Measurements from ENCODE around the gene TBL1XR1. TPM values are rescaled to one million over a fixed set of nuclear protein-coding genes. Genes with fewer than 3 reads are reported as not detected.

TBL1XR1 gene
- total RNA-seq, 1 donor from 2014 or later, result 124 TPM

GRCh38 chr3:177105623-177106022, 91.7 kb downstream of the TBL1XR1 start:
- Histone ChIP-seq H3K9ac (ENCODE audit: low read depth in 1 of 3, low read length in 3 of 3) (no peak overlapping the region), H3K27ac (ENCODE audit: low read depth, low read length) (no peak overlapping the region), H3K4me3 (ENCODE audit: low read length in 3 of 3) (no peak overlapping the region), H3K9me3 (ENCODE audit: control insufficient read depth in 3 of 3, low read length in 3 of 3) (no peaks in the 10 kb centered on the region), H3K4me1 (ENCODE audit: control insufficient read depth in 3 of 3, insufficient read depth in 3 of 3, low read length in 3 of 3) (peaks cover 10 to 19% (median 11%) of the 10 kb centered on the region in 3 donors), H3K27me3 (ENCODE audit: control insufficient read depth in 3 of 3, insufficient read depth in 3 of 3, low read length in 3 of 3) (no peaks in the 10 kb centered on the region), H3K36me3 (ENCODE audit: control insufficient read depth in 3 of 3, insufficient read depth in 3 of 3, low read length in 3 of 3) (no peaks in the 10 kb centered on the region)

GRCh38 chr3:177104299-177104992, 92.8 kb downstream of the TBL1XR1 start:
- no peaks in the 10 kb centered on the region for H3K9me3 ChIP-seq (ENCODE audit: control insufficient read depth in 3 of 3, low read length in 3 of 3)
- H3K9ac ChIP-seq (ENCODE audit: low read depth in 1 of 3, low read length in 3 of 3), result no peak overlapping the region
- no peaks in the 10 kb centered on the region for H3K36me3 ChIP-seq (ENCODE audit: control insufficient read depth in 3 of 3, insufficient read depth in 3 of 3, low read length in 3 of 3)
- H3K4me3 ChIP-seq (ENCODE audit: low read length in 3 of 3), result no peak overlapping the region
- H3K4me1 ChIP-seq (ENCODE audit: control insufficient read depth in 3 of 3, insufficient read depth in 3 of 3, low read length in 3 of 3), result peaks cover 5 to 13% (median 6%) of the 10 kb centered on the region in 3 donors
- H3K27ac ChIP-seq (ENCODE audit: low read depth, low read length), result no peak overlapping the region
- H3K27me3 ChIP-seq (ENCODE audit: control insufficient read depth in 3 of 3, insufficient read depth in 3 of 3, low read length in 3 of 3), result no peaks in the 10 kb centered on the region

GRCh38 chr3:177102553-177102952, 94.7 kb downstream of the TBL1XR1 start:
- no peaks in the 10 kb centered on the region for H3K36me3 ChIP-seq (ENCODE audit: control insufficient read depth in 3 of 3, insufficient read depth in 3 of 3, low read length in 3 of 3)
- H3K4me1 ChIP-seq (ENCODE audit: control insufficient read depth in 3 of 3, insufficient read depth in 3 of 3, low read length in 3 of 3), result peaks cover 5 to 13% (median 5%) of the 10 kb centered on the region in 3 donors
- H3K9ac ChIP-seq (ENCODE audit: low read depth in 1 of 3, low read length in 3 of 3), result no peak overlapping the region
- no peaks in the 10 kb centered on the region for H3K9me3 ChIP-seq (ENCODE audit: control insufficient read depth in 3 of 3, low read length in 3 of 3)
- H3K4me3 ChIP-seq (ENCODE audit: low read length in 3 of 3), result no peak overlapping the region
- no peaks in the 10 kb centered on the region for H3K27me3 ChIP-seq (ENCODE audit: control insufficient read depth in 3 of 3, insufficient read depth in 3 of 3, low read length in 3 of 3)
- no peak overlapping the region for H3K27ac ChIP-seq (ENCODE audit: low read depth, low read length)

- Histone ChIP-seq H3K4me1 (ENCODE audit: control insufficient read depth in 3 of 3, insufficient read depth in 3 of 3, low read length in 3 of 3) (peaks cover 0 to 3% (median 0%) of the 10 kb centered on the region in 3 donors), H3K9me3 (ENCODE audit: control insufficient read depth in 3 of 3, low read length in 3 of 3) (peaks cover 0 to 3% (median 0%) of the 10 kb centered on the region in 3 donors), H3K36me3 (ENCODE audit: control insufficient read depth in 3 of 3, insufficient read depth in 3 of 3, low read length in 3 of 3) (no peaks in the 10 kb centered on the region), H3K27ac (ENCODE audit: low read depth, low read length) (no peak overlapping the region), H3K27me3 (ENCODE audit: control insufficient read depth in 3 of 3, insufficient read depth in 3 of 3, low read length in 3 of 3) (no peaks in the 10 kb centered on the region), H3K4me3 (ENCODE audit: low read length in 3 of 3) (no peak overlapping the region), H3K9ac (ENCODE audit: low read depth in 1 of 3, low read length in 3 of 3) (no peak overlapping the region)
Measured at GRCh38 chr3:177098551-177098950, 98.7 kb downstream of the TBL1XR1 start.

GRCh38 chr3:177096615-177097014, 100.7 kb downstream of the TBL1XR1 start:
- Histone ChIP-seq H3K4me1 (ENCODE audit: control insufficient read depth in 3 of 3, insufficient read depth in 3 of 3, low read length in 3 of 3) (no peaks in the 10 kb centered on the region), H3K36me3 (ENCODE audit: control insufficient read depth in 3 of 3, insufficient read depth in 3 of 3, low read length in 3 of 3) (no peaks in the 10 kb centered on the region), H3K9me3 (ENCODE audit: control insufficient read depth in 3 of 3, low read length in 3 of 3) (peaks cover 0 to 7% (median 0%) of the 10 kb centered on the region in 3 donors), H3K9ac (ENCODE audit: low read depth in 1 of 3, low read length in 3 of 3) (no peak overlapping the region), H3K27ac (ENCODE audit: low read depth, low read length) (no peak overlapping the region), H3K4me3 (ENCODE audit: low read length in 3 of 3) (no peak overlapping the region), H3K27me3 (ENCODE audit: control insufficient read depth in 3 of 3, insufficient read depth in 3 of 3, low read length in 3 of 3) (no peaks in the 10 kb centered on the region)

- Histone ChIP-seq H3K4me3 (ENCODE audit: low read length in 3 of 3) (no peak overlapping the region), H3K9me3 (ENCODE audit: control insufficient read depth in 3 of 3, low read length in 3 of 3) (peaks cover 0 to 7% (median 0%) of the 10 kb centered on the region in 3 donors), H3K4me1 (ENCODE audit: control insufficient read depth in 3 of 3, insufficient read depth in 3 of 3, low read length in 3 of 3) (peaks cover 0 to 6% (median 4%) of the 10 kb centered on the region in 3 donors), H3K36me3 (ENCODE audit: control insufficient read depth in 3 of 3, insufficient read depth in 3 of 3, low read length in 3 of 3) (no peaks in the 10 kb centered on the region), H3K27me3 (ENCODE audit: control insufficient read depth in 3 of 3, insufficient read depth in 3 of 3, low read length in 3 of 3) (no peaks in the 10 kb centered on the region), H3K9ac (ENCODE audit: low read depth in 1 of 3, low read length in 3 of 3) (no peak overlapping the region), H3K27ac (ENCODE audit: low read depth, low read length) (no peak overlapping the region)
Measured at GRCh38 chr3:177093966-177094365, 103.3 kb downstream of the TBL1XR1 start.

GRCh38 chr3:177089901-177090300, 107.4 kb downstream of the TBL1XR1 start:
- Histone ChIP-seq H3K27ac (ENCODE audit: low read depth, low read length) (no peak overlapping the region), H3K4me3 (ENCODE audit: low read length in 3 of 3) (no peak overlapping the region), H3K9me3 (ENCODE audit: control insufficient read depth in 3 of 3, low read length in 3 of 3) (peaks cover 0 to 7% (median 0%) of the 10 kb centered on the region in 3 donors), H3K36me3 (ENCODE audit: control insufficient read depth in 3 of 3, insufficient read depth in 3 of 3, low read length in 3 of 3) (no peaks in the 10 kb centered on the region), H3K4me1 (ENCODE audit: control insufficient read depth in 3 of 3, insufficient read depth in 3 of 3, low read length in 3 of 3) (peaks cover 3 to 12% (median 10%) of the 10 kb centered on the region in 3 donors), H3K9ac (ENCODE audit: low read depth in 1 of 3, low read length in 3 of 3) (no peak overlapping the region), H3K27me3 (ENCODE audit: control insufficient read depth in 3 of 3, insufficient read depth in 3 of 3, low read length in 3 of 3) (no peaks in the 10 kb centered on the region)

- H3K9me3 ChIP-seq (ENCODE audit: control insufficient read depth in 3 of 3, low read length in 3 of 3), result peaks cover 0 to 4% (median 0%) of the 10 kb centered on the region in 3 donors
- no peaks in the 10 kb centered on the region for H3K27me3 ChIP-seq (ENCODE audit: control insufficient read depth in 3 of 3, insufficient read depth in 3 of 3, low read length in 3 of 3)
- no peaks in the 10 kb centered on the region for H3K36me3 ChIP-seq (ENCODE audit: control insufficient read depth in 3 of 3, insufficient read depth in 3 of 3, low read length in 3 of 3)
- no peak overlapping the region for H3K27ac ChIP-seq (ENCODE audit: low read depth, low read length)
- peaks cover 3 to 12% (median 10%) of the 10 kb centered on the region in 3 donors for H3K4me1 ChIP-seq (ENCODE audit: control insufficient read depth in 3 of 3, insufficient read depth in 3 of 3, low read length in 3 of 3)
- no peak overlapping the region for H3K9ac ChIP-seq (ENCODE audit: low read depth in 1 of 3, low read length in 3 of 3)
- H3K4me3 ChIP-seq (ENCODE audit: low read length in 3 of 3), result no peak overlapping the region
Measured at GRCh38 chr3:177089110-177089509, 108.2 kb downstream of the TBL1XR1 start.

- H3K36me3 ChIP-seq (ENCODE audit: control insufficient read depth in 3 of 3, insufficient read depth in 3 of 3, low read length in 3 of 3), result no peaks in the 10 kb centered on the region
- peaks cover 3 to 12% (median 10%) of the 10 kb centered on the region in 3 donors for H3K4me1 ChIP-seq (ENCODE audit: control insufficient read depth in 3 of 3, insufficient read depth in 3 of 3, low read length in 3 of 3)
Measured at GRCh38 chr3:177085794-177086193, 111.5 kb downstream of the TBL1XR1 start.

GRCh38 chr3:177084616-177085015, 112.7 kb downstream of the TBL1XR1 start:
- H3K27me3 ChIP-seq (ENCODE audit: control insufficient read depth in 3 of 3, insufficient read depth in 3 of 3, low read length in 3 of 3), result no peaks in the 10 kb centered on the region
- peaks cover 3 to 12% (median 10%) of the 10 kb centered on the region in 3 donors for H3K4me1 ChIP-seq (ENCODE audit: control insufficient read depth in 3 of 3, insufficient read depth in 3 of 3, low read length in 3 of 3)

More at GRCh38 chr3:177085794-177086193, 111.5 kb downstream of the TBL1XR1 start:
- H3K27me3 ChIP-seq (ENCODE audit: control insufficient read depth in 3 of 3, insufficient read depth in 3 of 3, low read length in 3 of 3), result no peaks in the 10 kb centered on the region
- no peak overlapping the region for H3K27ac ChIP-seq (ENCODE audit: low read depth, low read length)
- H3K9me3 ChIP-seq (ENCODE audit: control insufficient read depth in 3 of 3, low read length in 3 of 3), result no peaks in the 10 kb centered on the region
- no peak overlapping the region for H3K9ac ChIP-seq (ENCODE audit: low read depth in 1 of 3, low read length in 3 of 3)
- H3K4me3 ChIP-seq (ENCODE audit: low read length in 3 of 3), result no peak overlapping the region

More at GRCh38 chr3:177084616-177085015, 112.7 kb downstream of the TBL1XR1 start:
- H3K9ac ChIP-seq (ENCODE audit: low read depth in 1 of 3, low read length in 3 of 3), result no peak overlapping the region
- H3K36me3 ChIP-seq (ENCODE audit: control insufficient read depth in 3 of 3, insufficient read depth in 3 of 3, low read length in 3 of 3), result no peaks in the 10 kb centered on the region
- no peak overlapping the region for H3K4me3 ChIP-seq (ENCODE audit: low read length in 3 of 3)
- H3K27ac ChIP-seq (ENCODE audit: low read depth, low read length), result no peak overlapping the region
- no peaks in the 10 kb centered on the region for H3K9me3 ChIP-seq (ENCODE audit: control insufficient read depth in 3 of 3, low read length in 3 of 3)

All from skeletal muscle tissue (tissue), 4 donors.